Mucosa of rectum (tissue), 2 donors: ENCODE results near the gene GPR132.
A peak's percentile ranks its signal among the peaks of the same experiment; 100 is the strongest.
"Not testable (repeated sequence)": the region's sequence is repeated elsewhere in the genome, so short reads cannot be mapped to it uniquely, and the experiment has no call there.

Source experiments
- H3K27ac ChIP-seq, 2 donors: one replicate each; pipeline ENCODE4 v1.7.0; 2013; ENCODE audit warnings: inconsistent platforms in 2 of 2, low read depth in 2 of 2, low read length in 2 of 2
- H3K27me3 ChIP-seq, 2 donors: one replicate each; pipeline ENCODE4 v1.7.0; 2013; ENCODE audit warnings: low read length in 2 of 2; ENCODE audit not compliant: control insufficient read depth in 2 of 2, insufficient read depth in 2 of 2
- H3K36me3 ChIP-seq, 2 donors: one replicate each; pipeline ENCODE4 v1.7.0; 2013; ENCODE audit warnings: low read length in 2 of 2; ENCODE audit not compliant: control insufficient read depth in 2 of 2, insufficient read depth in 2 of 2
- H3K4me1 ChIP-seq, 2 donors: one replicate each; pipeline ENCODE4 v1.7.0; 2013; ENCODE audit warnings: low read length in 2 of 2, mild to moderate bottlenecking in 1 of 2; ENCODE audit not compliant: control insufficient read depth in 2 of 2, insufficient read depth in 2 of 2
- H3K4me3 ChIP-seq, 2 donors: one replicate each; pipeline ENCODE4 v1.7.0; 2013; ENCODE audit warnings: low read length in 2 of 2
- H3K9ac ChIP-seq, 2 donors: one replicate each; pipeline ENCODE4 v1.7.0; 2013; ENCODE audit warnings: low read length in 2 of 2, low read depth in 1 of 2, mild to moderate bottlenecking in 1 of 2
- H3K9me3 ChIP-seq, 2 donors: one replicate each; pipeline ENCODE4 v1.7.0; 2013; ENCODE audit warnings: low read length in 2 of 2; ENCODE audit not compliant: control insufficient read depth in 2 of 2
- donor health status: healthy.
- donor health status: Normal muscosa, but diverticular disease.

GPR132 gene

GRCh38 chr14:105045710-105046326 lies 19.4 kb downstream of the GPR132 start:
- no peaks in the 10 kb centered on the region for H3K9me3 ChIP-seq
- H3K27ac ChIP-seq, result no peak overlapping the region
- H3K27me3 ChIP-seq, result no peaks in the 10 kb centered on the region
- H3K4me1 ChIP-seq, result peaks cover 2 to 7% of the 10 kb centered on the region in 2 donors
- H3K36me3 ChIP-seq, result peaks cover 0 to 2% of the 10 kb centered on the region in 2 donors
- peak overlapping the region in 1 of 2 donors; percentile 24 for H3K9ac ChIP-seq
- H3K4me3 ChIP-seq, result no peak overlapping the region

GRCh38 chr14:105043641-105044040 lies 21.6 kb downstream of the GPR132 start:
- Histone ChIP-seq H3K9ac (no peak overlapping the region), H3K36me3 (no peaks in the 10 kb centered on the region), H3K4me3 (no peak overlapping the region), H3K27ac (no peak overlapping the region), H3K27me3 (no peaks in the 10 kb centered on the region), H3K4me1 (peaks cover 2% of the 10 kb centered on the region in 2 donors), H3K9me3 (no peaks in the 10 kb centered on the region)

- Histone ChIP-seq H3K27ac (no peak overlapping the region), H3K36me3 (no peaks in the 10 kb centered on the region), H3K9me3 (no peaks in the 10 kb centered on the region), H3K9ac (no peak overlapping the region), H3K27me3 (no peaks in the 10 kb centered on the region), H3K4me3 (no peak overlapping the region), H3K4me1 (peaks cover 2% of the 10 kb centered on the region in 2 donors)
Measured at GRCh38 chr14:105042813-105043212, 22.4 kb downstream of the GPR132 start.

GRCh38 chr14:105041841-105042765 lies 23.1 kb downstream of the GPR132 start:
- Histone ChIP-seq H3K9ac (no peak overlapping the region), H3K27ac (no peak overlapping the region), H3K4me1 (peaks cover 2% of the 10 kb centered on the region in 2 donors), H3K9me3 (no peaks in the 10 kb centered on the region), H3K36me3 (no peaks in the 10 kb centered on the region), H3K4me3 (no peak overlapping the region), H3K27me3 (no peaks in the 10 kb centered on the region)

- no peak overlapping the region for H3K4me3 ChIP-seq
- no peaks in the 10 kb centered on the region for H3K9me3 ChIP-seq
- no peak overlapping the region for H3K27ac ChIP-seq
- H3K9ac ChIP-seq, result no peak overlapping the region
- no peaks in the 10 kb centered on the region for H3K4me1 ChIP-seq
- H3K27me3 ChIP-seq, result no peaks in the 10 kb centered on the region
- H3K36me3 ChIP-seq, result no peaks in the 10 kb centered on the region
Measured at GRCh38 chr14:105039458-105040205, 25.6 kb downstream of the GPR132 start.

- not testable (repeated sequence) for H3K36me3 ChIP-seq, H3K9me3 ChIP-seq, H3K9ac ChIP-seq, H3K4me3 ChIP-seq, H3K4me1 ChIP-seq, H3K27me3 ChIP-seq, H3K27ac ChIP-seq
Measured at GRCh38 chr14:105035616-105036015, 29.6 kb downstream of the GPR132 start.

GRCh38 chr14:105034315-105035039 lies 30.8 kb downstream of the GPR132 start:
- H3K27ac ChIP-seq, result no peak overlapping the region
- no peak overlapping the region for H3K4me3 ChIP-seq
- H3K27me3 ChIP-seq, result no peaks in the 10 kb centered on the region
- H3K9ac ChIP-seq, result no peak overlapping the region
- no peaks in the 10 kb centered on the region for H3K36me3 ChIP-seq
- no peaks in the 10 kb centered on the region for H3K9me3 ChIP-seq
- peaks cover 0 to 4% of the 10 kb centered on the region in 2 donors for H3K4me1 ChIP-seq

- not testable (repeated sequence) for H3K36me3 ChIP-seq, H3K27me3 ChIP-seq, H3K4me1 ChIP-seq, H3K9me3 ChIP-seq
- Histone ChIP-seq H3K4me3 (peak overlapping the region; percentile 67 to 75), H3K9ac (peak overlapping the region; percentile 59 to 70), H3K27ac (peak overlapping the region; percentile 67 to 71)
Measured at GRCh38 chr14:105033412-105033900, 31.8 kb downstream of the GPR132 start.

GRCh38 chr14:105032451-105032901 lies 32.8 kb downstream of the GPR132 start:
- H3K9ac ChIP-seq, result peak overlapping the region in 1 of 2 donors; percentile 59
- peak overlapping the region; percentile 67 to 71 for H3K27ac ChIP-seq
- H3K27me3 ChIP-seq, H3K9me3 ChIP-seq, H3K4me1 ChIP-seq, H3K36me3 ChIP-seq: not testable (repeated sequence)
- peak overlapping the region; percentile 67 to 75 for H3K4me3 ChIP-seq
